GM11168 (cell line): ENCODE data around the gene NAB2.

Source experiments
- in situ Hi-C: fragments of 300-500 bp; cut with MboI; formaldehyde crosslinking; loops from one replicate; pipeline ENCODE4 v1.12.0; 2022; ENCODE audit warnings: low sequenced_read_pairs; ENCODE audit not compliant: unreplicated experiment

Gene NAB2

DNA sequence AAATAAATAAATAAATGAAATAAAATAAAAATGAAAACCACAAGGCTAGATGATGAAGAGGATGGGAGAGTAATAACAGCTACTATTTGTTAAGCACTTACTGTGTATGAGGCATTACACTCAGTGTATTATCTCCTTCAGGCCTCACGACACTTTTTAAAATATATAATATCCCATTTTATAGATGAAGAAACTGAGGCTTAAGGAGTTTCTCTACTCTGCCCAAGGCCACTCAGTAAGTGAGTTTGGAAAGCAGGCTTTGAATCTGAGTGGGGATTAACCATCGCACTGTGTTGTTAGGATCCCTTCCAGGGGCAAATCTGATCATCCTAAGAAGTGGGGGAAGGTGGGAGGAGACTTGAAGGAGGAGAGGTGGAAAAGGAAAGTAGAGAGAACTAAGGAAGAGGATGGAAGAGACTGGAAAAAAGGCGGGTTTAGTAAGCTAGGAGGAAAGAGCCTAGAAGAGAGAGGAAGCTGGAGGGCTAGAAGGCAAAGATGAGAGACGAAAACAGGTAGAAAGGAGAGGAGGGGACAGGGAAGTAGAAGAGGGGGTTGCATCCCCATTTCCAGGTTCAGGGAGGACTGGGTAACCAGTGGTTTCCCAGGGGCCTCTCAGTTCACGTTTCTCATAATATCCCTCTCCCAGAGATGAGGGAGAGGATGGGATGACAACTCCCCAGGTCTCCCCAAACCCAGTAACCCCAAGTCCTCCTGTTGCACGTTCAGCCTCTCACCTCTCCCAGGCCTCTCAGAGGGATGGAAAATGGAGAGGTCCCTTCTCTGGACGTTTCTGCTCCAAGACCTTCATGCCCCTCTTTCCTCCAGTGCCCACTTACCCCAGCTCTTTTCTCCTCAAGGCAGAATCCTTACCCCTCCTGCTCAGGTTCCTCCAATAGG, 20.5 kb downstream of the NAB2 start:
- in situ Hi-C loops: loop anchor here (5.0 kb wide), 2 partner anchors 37 to 97 kb away; no protein-coding TSS in a partner anchor

DNA sequence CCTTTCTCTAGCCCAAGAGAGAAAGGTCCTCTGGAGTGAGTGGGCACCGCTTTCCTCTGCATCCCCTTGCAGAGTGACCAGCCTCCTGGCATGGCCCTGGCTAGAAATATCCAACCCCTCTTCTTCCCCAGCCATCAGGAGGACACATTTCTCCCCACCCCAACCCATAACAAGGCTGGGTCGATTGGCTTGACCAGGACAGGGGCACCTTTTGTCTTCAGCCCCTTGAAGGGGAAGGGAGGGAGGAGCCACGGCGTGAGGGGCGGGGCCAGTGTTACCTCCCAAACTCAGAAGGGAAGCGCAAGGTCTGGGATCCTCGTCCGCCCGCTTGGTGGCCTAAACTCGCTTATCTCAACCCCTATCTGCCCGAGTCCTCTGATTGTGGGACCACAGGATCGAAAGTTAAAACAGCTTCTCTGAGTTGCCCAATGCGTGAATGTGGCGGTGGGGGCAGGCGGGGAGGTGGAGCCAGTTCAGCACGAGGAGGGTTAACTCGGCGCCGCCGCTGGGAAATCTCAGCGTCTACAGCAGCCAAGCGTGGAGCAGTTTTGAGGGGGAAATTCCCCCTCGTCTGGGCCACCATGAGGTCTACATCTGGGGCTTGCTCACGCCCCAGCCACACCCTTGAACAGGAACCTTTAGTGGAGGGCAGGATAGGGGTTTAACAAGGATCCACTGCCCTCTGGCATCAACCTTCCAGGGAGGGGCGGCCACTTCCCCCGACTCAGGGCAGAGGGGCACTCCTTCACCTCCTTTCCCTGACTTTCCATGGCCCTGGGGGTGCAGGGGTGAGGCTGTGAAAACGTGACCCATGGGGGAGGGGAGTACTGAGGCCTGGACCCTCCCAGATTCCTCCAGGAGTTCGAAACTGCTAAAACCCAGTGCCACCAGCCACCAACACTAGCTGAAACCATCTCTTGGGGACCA, 21.5 kb downstream of the NAB2 start:
- in situ Hi-C loops: loop anchor here (5.0 kb wide), 2 partner anchors 38 to 98 kb away; no protein-coding TSS in a partner anchor

DNA sequence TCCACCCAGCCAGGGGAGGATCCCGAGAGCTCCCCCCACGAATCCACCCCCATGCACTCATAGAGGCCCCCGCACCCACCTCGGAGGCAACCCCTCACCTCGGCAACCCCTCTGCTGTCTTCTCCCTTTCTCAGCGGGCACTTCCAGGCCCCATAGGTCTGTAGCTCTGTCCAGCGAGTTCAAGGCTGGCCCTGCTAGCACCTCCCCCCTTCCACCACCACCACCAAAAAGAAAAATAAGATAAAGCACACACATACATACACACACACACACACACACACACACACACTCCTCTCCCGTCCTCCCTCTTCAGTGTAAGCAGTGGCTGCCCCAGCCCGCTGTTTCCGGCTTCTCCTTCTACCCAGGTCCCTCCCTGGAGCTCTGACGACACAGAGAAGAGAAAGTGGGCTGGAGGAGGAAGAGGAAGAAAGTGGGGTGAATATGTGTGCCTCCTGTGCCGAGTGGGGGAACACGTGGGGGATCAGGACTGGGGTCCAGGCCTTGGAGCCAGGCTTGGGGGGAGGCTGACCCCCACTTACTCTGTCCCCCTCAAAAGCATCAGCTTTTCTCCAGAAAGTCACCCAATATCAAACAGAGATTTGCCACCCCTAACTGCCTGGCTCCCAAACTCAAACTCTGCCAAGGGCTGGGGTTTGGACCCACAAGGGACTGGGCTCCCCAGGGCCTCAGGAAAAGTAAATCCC, 22.3 kb downstream of the NAB2 start, which contains the start of gene STAT6:
Gene STAT6, minus strand, starts transcription at position 332 of the 704 bp plus-strand sequence. CDS start 3,084 bp downstream, outside the sequence.
- in situ Hi-C loops: loop anchor here (5.0 kb wide), 2 partner anchors 39 to 99 kb away; no protein-coding TSS in a partner anchor

DNA sequence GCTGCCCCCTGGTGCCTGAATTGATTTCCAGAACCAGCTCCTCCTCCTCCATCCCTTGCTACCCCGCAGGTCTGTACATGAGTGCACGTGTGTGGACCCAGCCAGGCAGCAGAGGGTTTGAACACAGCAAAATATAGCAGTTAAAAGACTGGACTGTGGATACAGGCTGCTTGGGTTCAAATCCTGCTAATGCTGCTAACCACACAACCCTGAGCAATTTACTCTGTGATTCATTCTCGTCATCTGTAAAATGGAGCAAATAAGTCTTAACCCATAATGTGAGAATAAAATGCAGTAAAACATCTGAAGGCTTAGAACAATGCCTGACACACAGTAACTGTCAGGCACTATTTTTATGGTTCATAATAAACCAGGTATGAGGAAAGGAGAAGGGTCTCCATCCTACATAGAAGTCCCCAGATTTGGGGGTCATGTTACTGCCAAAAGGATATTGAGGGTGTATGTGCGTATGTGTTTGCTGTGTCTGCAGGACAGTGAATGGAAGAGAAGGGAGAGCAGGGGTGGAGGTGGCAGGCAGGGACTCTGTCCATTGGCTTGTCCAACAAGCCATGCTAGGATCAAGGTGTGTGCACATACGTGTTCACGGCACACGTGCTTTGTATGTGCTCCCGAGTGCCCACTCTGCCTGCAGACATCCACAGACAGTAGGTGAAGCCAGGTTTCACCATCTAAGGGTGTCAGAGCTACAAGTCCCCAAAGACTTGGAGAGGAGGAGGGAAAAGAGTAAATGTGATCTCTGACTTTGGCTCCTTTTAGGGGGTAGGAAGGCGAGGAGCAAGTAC, 23.8 kb downstream of the NAB2 start:
- in situ Hi-C loops: loop anchor here (5.0 kb wide), 2 partner anchors 40 to 100 kb away; no protein-coding TSS in a partner anchor

DNA sequence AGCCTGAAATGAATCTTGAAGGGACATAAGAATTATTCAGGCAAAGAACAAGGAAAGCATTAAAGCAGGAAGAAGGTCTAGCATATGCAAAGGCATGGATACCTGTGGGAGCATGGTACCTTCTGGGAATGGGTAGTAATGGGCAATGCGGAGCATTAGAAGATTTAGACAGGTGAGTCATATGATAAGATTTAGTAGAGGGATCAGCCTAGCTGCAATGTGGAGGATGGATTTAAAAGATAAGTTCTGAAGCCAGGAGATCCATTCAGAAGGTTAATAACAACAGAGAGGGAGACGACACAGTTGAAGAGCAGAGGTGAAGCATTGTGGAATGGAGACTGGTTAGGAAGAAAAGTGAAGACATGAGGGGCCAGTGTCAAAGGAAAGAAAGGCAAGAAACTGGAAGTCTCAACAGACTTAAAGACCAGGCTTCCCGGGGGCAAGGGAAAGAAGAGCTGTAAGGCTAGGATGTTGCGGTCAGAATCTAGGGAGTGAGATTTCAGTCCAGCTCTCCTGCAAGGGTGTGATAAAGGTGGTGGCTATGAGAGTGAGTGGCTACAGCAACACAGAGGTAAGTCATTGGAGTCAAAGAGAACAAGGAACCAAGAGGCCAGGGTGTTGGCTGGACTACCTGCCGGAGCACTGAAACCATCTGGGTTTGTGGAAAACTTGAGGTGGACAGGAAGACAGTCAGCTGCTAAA, 27.8 kb downstream of the NAB2 start:
- in situ Hi-C loops: no loop called here

DNA sequence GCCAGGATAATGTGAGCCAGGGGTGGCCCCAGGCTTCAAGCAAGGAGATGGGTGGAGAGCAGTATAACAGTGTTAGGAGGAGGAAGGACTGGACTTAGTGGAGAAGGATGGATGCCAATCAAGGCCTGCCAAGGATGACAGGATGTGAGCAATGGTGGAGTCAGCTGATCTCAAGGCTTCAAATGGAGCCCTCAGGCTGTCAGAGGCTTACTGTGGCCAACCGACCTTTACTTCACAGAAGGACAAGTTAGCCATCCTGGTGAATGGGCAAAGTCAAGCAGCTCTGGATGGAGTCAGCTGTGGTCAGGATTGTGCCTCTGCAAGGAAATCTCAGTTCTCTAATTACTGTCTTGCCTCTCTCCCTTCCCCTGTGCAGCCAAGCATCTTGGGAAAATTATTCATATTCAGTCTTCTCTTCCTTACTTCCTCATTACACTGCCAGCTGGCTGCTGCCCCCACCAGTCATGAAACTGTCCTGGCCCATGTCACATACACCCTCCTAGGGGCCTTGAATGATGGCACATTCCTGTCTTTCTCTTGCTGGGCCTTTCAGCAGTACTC, 29.9 kb downstream of the NAB2 start:
- in situ Hi-C loops: no loop called here

DNA sequence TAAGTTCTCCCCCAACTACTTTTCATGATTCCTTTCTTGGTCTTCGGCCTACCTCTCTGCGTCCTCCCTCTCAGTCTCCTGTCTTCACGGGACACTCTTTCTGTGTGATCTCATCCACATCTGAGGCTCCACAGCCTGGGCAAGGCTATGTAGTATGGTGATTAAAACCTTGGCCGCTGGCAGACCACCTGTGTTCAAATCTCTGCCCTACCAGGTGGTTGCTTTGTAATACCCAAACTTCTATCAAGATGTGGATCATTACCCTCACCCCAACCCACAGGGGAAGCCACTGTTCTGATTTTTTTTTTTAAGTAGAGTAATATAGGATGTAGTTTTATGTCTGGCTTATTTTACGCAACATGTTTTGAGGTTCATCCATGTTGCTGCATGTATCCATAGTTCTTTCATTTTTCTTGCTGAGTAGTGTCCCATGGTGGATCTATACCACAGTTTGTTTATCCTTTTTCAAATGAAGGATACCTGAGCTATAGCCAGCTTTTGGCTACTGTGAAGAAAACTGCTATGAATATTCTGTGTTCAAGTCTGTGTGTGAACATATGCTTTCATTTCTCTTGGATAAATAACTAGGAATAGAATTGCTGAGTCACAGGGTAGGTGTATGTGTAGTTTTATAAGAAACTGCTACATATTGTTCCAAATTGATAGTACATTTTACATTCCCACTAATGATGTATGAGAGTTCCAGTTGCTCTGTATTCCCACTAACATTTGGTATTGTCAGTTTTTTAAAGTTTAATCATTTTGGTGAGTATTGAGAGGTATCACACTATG, 30.6 kb downstream of the NAB2 start:
- in situ Hi-C loops: loop anchor here (5.0 kb wide), 1 partner anchor 58 kb away; no protein-coding TSS in a partner anchor

DNA sequence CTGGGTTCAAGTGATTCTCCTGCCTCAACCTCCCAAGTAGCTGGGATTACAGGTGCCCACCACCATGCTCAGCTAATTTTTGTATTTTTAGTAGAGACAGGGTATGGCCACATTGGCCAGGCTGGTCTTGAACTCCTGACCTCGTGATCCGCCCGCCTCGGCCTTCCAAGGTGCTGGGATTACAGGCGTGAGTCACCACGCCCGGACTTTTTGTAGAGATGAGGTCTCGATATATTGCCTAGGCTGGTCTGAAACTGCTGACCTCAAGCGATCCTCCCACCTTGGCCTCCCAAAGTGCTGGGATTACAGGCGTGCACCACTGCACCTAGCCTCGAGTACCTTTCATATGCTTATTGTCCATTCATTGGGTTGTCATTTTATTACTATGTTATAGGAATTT, 31.8 kb downstream of the NAB2 start:
- in situ Hi-C loops: loop anchor here (5.0 kb wide), 1 partner anchor 57 kb away; no protein-coding TSS in a partner anchor

DNA sequence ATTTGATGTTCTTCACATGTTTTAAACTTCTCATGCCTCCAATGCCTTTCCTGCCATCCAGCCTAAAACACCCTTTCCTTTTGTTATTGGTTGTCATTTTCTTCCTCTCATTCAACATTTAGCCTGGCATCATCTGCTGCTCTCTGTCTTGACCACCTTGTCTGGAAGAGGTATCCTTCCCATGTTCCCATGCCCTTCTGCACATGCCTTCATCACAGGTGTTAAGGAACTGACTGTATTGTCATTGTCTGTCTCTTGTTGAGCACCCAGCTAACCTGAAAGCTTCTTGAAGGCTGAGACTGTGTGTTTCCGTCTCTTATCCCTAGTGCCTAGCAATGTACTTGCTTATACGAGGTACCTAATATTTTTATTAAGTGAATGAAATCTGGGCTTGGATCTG, 34.9 kb downstream of the NAB2 start:
- in situ Hi-C loops: loop anchor here (5.0 kb wide), 1 partner anchor 53 kb away; no protein-coding TSS in a partner anchor

DNA sequence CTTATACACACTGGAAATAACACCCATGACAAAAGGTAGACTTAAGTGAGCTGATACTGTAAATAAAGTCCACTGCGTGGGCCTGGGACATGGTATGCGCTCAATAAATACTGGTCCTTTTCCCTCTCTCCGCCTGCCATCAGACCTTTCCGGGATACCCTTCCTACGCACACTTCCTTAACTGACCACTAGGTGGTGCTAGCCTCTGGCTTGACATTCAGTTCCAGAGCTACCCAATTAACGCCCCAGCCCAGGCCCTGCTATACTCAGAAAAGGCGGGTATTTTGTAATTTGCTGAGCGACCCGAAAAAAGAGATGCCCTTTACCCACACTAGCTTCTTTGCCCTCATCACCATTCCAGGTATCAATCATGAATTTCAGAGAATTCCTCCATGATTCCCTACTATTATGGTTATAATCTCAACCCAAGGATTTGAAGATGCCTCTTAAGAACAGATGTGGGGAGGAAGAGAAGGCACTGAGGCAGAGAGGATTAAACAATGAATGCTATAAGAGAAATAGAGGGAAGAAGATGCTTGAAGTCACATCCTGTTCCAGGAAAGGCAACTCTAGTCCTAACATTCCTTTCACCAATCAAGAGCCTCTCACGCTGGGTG, 35.5 kb downstream of the NAB2 start:
- in situ Hi-C loops: loop anchor here (5.0 kb wide), 1 partner anchor 53 kb away; no protein-coding TSS in a partner anchor

DNA sequence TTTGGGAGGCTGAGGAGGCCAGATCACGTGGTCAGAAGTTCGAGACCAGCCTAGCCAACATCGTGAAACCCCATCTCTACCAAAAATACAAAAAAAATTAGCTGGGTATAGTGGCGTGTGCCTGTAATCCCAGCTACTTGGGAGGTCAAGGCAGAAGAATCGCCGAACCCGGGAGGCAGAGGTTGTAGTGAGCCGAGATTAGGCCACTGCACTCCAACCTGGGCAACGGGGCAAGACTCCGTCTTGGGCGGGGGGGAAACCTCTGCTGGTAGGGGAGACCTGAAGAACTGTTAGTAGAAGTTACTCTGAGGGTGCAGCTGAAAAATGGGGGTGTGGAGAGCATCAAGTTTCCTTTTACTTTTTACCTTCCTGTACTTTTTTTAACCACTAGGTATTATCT, 37.1 kb downstream of the NAB2 start:
- in situ Hi-C loops: no loop called here

DNA sequence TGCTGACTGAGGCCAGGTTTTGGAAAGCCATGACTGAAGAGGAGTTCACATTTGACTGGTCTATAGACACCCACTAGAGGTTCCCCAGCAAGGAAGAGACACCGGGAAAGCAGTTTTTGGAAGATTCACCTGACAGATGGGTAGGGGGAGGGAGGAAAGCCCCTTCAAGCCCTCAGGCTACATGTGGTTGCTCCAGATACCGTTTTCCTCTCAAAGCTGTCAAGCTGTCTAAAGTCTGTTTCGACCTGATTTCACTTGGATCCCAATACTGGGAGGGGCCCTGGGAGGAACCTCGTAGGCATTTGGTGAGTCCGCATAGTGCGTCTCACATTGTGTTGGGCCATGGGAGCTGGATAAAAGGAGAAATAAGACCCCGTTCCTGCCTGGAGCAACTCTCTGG, 37.6 kb downstream of the NAB2 start:
- in situ Hi-C loops: no loop called here

DNA sequence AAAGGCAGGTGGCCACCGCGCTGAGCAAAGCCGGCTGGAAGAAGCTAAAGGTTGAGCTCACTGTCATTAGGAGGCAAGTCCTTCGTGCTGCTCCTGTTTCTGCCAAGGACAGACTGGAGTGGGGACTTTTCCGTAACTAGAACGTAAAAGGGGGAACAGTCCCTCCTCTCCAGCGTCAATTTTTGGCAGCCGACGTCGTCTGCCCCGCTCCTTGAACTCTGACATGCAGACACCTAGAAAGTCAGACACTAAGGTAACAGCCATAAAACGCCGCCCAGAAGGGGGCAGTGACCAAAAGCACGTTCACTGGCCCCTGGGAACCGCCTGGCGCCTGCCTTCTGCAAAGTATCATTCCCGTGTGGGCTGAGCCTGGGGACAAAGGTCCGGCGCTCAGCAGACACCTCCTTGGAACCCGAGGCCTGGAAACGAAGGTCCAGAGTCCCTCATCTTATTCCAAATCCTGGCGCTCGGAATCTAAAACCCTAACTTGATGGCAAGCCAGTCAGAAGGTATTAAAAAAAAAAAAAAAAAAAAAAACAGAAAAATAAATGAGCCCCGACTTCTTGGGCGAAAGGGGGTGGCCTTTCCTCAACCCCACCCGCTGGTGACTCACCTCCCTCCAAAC, 38.3 kb downstream of the NAB2 start:
- in situ Hi-C loops: no loop called here

DNA sequence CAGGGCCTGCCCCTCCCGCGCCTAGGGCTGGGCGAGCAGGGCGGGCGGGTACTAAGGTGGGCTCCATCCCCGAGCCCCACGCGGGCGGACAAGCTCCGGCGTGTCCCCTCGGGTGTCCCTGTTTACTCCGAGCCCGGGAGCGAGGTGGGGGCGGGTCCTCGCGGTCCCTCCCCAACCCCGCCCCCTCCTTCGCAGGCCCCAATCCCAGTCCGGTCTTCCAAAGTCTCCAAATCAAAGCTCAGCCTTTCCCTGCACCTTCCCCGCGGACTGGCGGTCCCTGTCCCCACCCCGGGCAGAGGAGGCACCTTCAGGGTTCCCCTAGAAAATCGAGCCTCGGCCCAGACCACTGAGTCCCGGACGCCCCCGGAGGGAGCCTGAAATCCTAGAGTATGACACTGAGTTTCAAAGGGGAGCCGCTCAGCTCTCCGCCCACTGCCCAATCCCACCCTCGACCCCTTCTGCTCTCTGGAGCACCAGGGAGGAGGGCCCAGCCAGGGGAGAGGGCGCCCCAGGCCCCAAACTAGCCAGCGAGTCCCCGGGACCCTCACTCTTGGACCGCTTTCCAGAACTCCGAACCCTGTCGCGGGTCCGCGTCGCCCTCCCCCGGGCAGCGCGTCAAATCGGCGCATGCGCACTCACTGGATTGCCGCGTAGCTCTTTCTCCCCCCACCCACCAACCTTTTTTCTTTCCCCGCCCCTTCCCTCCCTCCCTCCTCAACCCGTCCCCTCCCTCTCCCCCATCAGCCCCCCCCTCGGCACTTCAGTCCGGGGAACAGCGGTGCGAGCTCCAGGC, 39.0 kb downstream of the NAB2 start, which contains the start of gene LRP1:
Gene LRP1, plus strand, starts transcription at position 758 of the 793 bp plus-strand sequence. CDS start 482 bp downstream, outside the sequence.
- in situ Hi-C loops: no loop called here

DNA sequence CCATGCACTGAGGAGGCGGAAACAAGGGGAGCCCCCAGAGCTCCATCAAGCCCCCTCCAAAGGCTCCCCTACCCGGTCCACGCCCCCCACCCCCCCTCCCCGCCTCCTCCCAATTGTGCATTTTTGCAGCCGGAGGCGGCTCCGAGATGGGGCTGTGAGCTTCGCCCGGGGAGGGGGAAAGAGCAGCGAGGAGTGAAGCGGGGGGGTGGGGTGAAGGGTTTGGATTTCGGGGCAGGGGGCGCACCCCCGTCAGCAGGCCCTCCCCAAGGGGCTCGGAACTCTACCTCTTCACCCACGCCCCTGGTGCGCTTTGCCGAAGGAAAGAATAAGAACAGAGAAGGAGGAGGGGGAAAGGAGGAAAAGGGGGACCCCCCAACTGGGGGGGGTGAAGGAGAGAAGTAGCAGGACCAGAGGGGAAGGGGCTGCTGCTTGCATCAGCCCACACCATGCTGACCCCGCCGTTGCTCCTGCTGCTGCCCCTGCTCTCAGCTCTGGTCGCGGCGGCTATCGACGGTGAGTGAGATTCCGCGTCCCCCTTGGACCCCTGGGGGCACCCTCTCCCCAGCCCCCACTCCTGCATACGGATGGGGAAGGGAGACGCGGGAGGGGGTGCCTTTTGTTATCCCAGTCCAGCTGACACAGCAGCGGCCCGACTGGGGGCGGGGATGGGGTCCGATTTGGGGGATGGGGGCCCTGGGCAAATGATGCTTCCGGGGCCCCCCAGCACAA, 39.8 kb downstream of the NAB2 start:
- in situ Hi-C loops: no loop called here
